Dermis blood vessel endothelial cell (primary cell): ENCODE results near the gene PITRM1. TPM values are rescaled to one million over a fixed set of nuclear protein-coding genes. Genes with fewer than 3 reads are reported as not detected.
"Not testable (repeated sequence)": the region's sequence is repeated elsewhere in the genome, so short reads cannot be mapped to it uniquely, and the experiment has no call there.

Experiments used
- DNase-seq: peaks from one replicate; pipeline ENCODE4 v3.0.0; 2010
- total RNA-seq: library from RNA; depleted of rRNA; stranded (reverse); fragments of >200 nt; gene quantifications from 2 replicates; pipeline ENCODE4 v1.2.3, GENCODE V29; 2014

The PITRM1 gene
- total RNA-seq, 1 donor from 2014 or later, result 47.1 TPM

DNA sequence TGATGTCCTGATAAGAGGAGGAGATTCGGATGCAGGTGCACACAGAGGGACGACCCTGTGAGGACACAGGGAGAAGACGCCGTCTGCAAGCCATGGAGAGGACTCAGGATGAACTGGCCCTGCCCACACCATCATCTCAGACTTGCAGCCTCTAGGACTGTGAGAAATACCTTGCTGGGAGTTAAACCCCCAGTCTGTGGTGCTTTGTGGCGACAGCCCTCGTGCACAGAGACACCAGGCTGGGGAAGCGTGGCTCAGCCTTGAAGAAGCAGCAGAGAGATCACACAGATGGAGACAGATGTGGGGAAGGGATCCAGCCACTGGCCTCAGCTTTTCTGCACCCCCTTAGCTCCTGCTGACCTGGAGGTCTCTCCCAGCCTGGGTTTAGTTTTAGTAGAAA, 26.3 kb upstream of the PITRM1 start:
- DNase-seq, result no peak

DNA sequence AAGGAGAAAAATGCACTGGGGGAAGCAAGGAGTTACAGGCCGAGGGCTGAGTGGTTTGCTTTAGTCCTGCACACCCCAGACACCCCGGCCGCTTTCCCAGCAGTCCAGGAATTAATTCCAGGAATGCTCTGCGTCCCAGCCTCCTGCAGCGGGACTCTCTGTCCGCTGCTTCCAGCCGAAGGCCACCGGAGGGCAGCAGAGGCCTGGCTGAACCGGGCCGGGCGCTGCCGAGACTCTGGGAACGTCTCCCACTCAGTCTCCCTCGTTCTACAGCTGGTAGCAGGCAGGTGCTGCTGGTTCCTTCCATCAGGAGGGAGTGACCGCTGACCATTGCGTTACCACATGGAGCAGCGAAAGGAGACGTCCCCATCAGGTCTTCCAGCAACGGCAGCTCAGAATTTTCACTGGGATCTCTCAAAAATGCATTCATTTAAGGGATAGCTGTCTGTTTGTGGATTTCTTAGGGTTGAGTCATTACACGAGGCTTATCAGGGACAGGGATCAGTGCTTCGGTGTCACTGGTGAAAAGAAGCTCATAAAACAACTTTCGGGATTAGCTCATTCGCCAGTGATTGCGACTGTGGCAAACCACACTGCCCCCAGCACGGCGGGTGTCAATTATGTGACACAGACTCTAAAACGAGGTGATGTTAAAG, 24.9 kb upstream of the PITRM1 start:
- DNase-seq, result peak; percentile 91

DNA sequence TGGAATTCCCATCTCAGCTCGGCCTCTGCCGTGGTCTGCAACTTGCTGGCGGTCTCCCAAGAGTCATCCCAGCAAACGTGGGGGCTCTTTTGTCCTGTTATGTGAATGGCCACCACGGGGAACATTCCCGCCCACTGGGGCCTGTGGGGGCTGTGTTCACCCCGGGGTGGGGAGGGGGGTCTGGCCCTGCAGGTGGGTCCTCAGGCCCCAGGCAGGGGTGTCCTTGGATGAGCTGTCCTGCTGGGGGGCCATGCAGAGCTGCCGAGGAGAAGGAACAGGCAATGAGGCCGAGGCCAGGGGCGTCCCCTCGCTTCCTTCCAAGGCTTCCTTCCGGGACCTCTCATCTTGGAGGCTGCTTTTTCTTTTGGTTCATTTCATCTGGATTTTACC, 24.4 kb upstream of the PITRM1 start:
- no peak for DNase-seq

DNA sequence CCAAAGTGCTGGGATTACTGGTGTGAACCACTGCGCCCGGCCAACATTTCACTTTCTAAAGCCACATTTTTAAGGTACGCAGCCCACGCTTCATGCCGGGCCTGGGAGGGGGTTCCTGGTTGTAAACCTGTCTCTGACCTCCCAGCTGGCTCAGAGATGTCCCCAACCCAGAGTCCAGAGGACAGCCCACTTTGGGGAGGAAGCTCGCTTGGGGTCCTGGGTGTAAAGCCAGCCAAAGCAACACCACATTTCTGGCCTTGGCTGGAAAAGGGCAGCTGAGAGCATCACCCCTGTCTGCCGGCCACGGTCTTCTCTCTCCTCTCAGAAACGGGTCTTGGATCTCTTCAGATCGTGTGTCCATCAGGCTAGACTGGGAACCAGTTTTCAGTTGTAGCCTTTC, 23.9 kb upstream of the PITRM1 start:
- DNase-seq, result no peak

DNA sequence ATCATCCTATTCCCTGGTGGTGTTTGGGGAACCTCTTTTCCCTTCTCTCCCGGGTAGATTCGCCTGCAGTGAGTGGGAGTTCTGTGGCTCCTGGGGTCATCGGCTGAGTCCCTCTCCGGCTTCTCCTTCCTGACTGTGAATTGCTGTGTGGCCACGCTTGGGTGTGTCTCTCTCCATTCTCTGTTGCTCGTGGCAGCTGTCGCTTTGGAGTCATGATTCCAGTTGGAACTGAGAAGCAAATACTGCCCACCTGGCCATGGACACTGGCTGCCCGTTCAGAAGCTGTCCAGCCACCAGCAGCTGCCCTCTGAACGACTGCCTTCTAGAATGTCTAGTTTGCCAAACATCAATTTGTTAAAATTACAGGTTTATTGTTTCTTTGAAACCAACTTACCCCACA, 23.1 kb upstream of the PITRM1 start:
- no peak for DNase-seq

DNA sequence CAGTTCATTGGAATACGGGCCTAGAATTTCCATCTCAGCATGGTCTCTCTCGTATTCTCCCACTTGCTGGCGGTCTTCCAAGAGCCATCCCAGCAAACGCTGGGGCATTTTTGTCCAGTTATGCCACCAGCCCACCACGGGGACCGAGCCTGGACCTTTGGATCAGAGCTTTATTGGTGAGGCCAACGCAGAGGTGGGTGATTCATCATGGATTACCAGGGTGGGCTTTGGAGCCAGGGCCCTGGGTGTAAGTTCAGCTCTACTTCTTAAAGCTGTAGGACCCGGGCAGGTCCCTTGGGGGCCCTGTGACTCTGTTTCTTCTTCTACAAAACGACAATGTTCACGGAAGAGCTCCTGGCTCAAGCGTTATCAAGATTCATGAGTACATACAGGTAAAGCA, 22.7 kb upstream of the PITRM1 start:
- no peak for DNase-seq

DNA sequence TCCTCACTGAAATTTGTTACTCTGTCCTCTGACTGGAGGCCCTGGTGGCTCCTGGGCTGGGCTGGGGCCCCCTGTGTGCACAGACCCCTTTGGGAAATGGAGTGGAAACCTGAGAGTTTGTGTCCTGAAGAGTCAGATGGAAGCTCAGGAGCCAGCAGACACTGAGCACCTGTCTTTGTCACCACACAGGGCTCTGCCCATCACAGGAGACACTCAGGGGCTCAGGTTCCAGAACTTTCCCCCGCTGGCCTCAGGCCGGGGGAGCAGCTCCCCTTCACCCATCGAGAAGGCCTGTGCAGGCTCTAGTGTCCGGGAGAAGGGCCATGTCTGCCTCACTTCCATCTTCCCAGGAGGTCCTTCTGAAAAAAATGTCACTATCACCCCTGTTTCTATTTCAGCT, 22.3 kb upstream of the PITRM1 start:
- DNase-seq, result no peak

DNA sequence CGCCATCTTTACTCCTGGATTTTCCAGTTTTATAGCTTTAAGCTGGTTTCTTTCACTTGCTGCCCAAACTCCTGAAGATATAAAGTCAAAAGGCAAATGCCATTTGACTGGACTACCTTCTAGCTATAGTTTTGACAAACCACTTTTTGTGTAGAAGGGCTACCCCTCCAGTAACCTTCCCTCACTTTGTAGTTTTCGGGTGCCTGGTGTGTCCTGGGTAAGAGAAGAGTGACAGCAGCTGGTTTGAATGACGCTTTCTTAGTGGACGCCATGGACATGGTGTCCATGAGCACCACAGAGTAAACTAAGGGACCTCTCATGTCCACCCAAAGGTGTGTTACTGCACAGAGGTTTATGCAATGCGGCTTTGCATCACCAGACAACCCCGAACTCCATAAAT, 21.2 kb upstream of the PITRM1 start:
- no peak for DNase-seq

DNA sequence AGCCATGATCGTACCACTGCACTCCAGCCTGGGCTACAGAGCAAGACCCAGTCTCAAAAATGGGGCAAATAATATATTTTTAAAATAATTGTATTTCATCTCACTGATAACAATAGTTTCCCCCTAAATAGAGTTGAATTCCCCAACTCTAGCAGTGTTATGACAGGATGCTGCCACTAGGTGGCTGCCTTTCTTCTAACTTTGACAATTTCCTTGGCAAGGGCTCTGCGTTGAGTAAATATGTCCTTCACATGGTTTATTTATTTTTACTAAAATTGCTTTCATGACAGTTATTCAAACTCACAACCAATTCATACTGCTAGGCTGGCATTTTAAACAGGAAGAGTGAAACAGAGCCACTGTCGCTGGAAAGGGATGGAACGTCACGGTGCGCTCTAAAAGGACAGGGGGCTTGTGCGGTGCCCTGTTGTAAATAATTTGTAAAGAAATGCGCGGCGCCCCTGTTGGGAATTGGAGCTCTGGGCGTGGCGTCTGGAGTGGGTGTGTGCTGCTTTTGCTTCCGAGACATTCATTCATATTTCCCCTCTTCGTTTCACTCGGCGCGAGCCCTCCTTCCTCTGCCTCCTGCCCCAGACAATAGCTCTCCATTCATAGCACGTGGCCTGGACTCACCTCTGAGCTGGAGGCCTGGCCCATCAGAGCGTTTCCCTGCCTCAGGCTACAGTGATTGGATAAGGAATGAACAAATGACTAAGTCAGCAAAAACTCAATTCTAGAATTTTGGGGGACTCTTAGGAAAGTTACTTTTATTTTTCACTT, 20.5 kb upstream of the PITRM1 start:
- DNase-seq, result peak; percentile 81

DNA sequence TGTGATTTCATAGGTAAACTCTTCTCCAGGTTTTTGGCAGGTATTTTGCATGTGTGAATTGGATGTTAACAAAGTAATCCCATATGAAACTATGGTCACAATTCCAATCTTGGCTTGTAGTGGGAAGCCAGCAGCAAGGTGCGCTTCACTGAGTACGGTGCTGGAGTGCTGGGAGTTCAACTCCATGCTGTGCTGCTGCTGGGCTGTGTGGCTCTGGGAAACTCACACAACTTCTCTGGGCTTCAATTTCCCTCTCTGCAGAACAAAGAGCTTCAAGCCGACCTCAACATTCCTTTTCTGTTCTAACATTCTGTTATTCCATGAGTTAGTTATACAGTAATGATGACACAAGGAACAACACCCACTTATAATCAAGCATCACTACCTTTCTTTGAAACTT, 18.2 kb upstream of the PITRM1 start:
- DNase-seq, result no peak

DNA sequence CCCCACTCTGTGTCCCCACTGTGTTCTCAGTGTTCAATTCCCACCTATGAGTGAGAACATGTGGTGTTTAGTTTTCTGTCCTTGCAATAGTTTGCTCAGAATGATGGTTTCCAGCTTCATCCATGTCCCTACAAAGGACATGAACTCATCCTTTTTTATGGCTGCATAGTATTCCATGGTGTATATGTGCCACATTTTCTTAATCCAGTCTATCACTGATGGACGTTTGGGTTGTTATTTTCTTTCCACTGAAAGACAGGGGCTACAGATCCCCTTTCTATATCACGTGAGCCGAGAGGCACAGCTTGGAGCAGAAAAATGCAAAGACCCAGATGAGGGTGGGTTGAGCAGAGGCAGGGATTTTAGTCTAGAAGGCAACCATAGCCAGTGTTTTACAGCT, 14.6 kb upstream of the PITRM1 start:
- DNase-seq, result not testable (repeated sequence)

DNA sequence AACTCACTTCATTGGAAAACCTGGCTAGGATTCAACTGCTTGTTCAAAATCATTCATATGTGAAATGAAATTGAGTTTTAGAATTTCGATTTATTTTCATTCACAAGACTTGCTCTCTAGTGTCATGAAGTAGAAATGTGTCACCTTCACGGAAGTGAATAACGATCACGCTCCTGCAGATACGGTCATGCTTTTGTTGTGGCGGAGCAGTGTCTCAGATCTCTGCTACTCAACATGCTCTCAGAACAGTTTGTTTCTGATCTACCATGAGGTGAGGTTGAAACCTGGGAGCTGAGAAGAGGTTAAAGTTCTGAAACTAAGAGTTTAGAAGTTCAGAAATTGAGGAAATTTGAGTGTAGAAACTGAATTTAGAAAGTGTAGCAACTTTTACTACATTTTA, 13.8 kb upstream of the PITRM1 start:
- DNase-seq, result no peak

DNA sequence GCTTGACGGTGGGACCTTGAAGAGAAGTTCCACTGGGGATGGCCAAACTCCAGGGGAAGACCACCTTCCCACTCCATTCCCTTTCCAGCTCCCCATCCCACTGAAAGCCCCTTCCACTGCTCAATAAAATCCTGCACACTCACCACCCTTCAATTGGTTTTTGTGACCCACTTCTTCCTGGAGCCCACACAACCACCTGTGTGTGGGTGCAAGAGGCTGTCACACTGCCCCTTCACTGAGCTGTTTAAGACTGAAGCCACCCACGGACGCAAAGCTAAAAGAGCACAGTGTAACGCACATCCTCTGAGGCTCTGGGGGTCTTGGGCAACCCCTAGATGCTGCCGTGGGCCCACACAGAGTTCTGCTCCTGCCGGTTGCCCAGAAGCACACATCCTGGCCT, 12.8 kb upstream of the PITRM1 start:
- DNase-seq, result no peak

DNA sequence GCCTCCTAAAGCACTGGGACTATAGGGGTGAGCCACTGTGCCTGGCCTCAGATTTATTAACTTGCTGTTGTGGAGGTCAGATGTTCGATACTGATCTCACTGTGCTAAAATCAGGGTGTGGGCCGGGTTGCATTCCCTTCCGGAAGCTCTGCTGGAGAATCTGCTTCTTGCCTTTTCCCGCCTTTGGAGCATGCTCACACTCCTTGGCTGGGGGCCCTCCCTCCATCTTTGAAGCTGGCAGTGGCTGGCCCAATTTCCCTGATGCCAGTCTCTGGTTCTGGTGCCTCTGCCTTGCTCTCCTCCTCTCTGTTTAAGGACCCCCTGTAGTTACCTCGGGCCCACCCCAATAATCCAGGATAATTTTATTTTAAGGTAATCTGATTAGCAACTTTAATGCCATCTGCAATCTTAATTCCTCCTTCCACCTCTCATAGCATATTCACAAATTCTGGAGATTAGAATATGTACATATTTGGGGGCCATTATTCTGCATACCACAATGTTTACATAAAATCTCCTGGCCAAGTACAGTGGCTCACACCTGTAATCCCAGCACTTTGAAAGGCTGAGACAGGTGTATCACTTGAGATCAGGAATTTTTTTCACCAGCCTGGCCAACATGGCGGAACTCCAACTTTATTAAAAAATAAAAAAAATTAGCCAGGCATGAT, 7.9 kb upstream of the PITRM1 start:
- DNase-seq, result no peak

DNA sequence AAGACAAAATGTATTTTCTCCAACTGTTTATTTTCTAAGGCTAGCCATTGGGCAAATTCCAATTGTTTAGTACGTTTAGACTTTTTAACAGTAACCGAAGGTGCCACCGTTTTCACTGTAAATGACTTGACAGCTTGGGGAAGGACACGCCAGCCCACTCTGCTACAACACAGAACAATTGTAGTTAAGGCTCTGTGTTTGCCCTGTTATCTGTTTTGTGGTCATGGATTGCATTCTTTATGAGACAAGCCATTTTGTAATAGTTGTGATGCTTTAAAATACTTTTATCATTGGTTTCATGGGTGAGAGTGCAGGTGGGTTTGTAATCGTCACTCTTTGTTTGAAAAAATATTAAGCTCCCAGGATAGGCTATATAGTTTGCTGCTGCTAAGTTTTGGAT, 6.6 kb upstream of the PITRM1 start:
- no peak for DNase-seq

DNA sequence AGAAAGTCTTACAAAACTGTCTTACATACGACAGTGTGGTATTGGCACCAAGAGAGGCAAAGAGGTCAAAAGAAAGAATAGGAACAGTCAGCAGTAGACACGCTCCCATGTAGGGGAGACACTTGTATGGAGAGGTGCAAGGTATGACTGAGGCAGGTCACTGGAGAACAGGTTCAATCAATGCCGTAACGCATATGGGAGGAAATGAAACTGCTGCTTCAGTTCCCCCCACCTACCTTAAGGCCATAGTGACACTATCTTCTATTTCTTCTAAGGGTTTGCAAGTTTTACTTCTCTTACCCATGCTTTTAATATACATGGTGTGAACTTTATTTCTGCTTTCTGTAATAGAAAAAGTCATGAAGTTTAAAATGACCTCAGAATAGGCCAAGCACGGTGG, 5.5 kb upstream of the PITRM1 start:
- DNase-seq, result no peak

DNA sequence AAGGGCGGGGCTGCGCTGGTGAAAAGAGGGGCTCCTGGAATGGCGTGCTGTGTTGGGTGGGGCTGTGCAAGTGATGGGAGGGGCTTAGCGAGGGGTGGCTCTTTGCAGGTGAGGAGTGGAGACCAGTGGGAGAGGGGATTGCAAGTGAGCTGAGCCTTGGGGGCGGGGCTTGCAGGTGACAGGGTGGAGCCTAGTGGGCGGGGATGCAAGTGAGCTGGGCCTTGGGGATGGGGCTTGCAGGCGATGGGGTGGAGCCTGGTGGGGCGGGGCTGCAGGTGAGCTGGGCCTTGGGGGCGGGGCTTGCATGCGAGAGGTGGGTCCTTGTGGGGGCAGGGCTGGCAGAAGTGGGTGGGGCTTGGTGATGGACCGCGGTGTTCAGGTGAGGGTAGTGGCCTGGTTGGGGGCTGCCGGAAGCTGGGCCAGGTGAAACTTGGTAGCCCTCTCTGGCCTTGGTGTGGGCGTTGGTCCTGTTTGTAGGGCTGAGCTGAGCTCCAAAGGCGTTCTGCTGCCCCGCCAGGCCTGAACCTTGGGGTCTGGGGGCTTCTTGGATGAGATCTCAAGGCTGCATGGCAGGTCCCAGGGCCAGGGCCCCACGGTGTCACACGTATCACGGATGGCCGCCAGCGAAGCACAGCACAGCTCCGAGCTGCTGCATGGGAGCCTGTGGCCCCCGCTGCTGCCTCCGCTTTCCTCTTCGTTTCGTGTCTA, 743 bp upstream of the PITRM1 start:
- no peak for DNase-seq

DNA sequence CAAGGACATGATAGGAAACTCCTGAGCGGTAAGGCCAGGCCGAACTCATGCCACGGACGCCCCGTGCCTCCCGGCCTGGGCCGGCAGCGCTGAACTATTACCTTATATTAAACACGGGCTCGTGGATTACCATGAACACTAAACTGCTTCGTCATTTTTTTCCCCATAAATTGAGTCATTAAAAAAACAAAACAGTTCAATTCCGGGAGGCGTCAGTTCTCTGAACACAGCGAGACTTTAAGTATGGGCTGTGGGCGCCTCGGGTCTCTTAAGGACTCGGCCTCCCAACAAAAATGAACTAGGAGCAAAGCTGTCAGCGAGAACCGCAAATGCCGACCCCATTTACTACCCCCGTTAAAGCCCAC, 519 bp downstream of the PITRM1 start:
- peak; percentile 73 for DNase-seq

DNA sequence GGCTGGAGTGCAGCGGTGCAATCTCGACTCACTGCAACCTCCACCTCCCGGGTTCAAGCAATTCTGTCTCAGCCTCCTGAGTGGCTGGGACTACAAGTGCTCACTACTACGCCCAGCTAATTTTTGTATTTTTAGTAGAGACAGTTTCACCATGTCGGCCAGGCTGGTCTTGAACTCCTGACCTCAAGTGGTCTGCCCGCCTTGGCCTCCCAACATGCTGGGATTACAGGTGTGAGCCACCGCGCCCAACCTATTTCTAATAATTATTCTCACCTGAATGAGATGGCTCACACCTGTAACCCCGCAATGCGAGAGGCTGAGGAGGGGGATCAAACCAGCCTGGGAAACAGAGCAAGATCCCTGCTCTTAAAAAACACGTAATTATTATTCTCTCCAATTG, 1.1 kb downstream of the PITRM1 start:
- DNase-seq, result not testable (repeated sequence)

DNA sequence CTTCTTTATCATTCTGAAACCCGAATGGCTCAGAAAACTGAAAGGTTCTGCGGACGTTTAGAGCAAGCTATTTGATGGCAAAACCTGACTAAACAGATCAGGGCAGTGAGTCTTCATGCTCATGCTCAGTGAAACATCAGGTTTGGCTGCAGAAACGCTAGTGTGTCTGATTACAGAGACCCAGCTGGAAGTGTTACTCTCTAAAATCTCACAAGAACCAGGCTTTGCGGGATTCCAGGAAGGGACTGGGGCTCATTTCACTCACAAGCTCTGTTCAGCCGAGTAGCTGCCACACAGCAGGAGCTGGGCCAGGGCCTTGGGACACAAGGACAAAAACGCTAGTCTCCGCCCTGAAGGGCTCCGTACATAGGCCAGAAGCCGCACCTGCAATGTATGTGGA, 2.9 kb downstream of the PITRM1 start:
- DNase-seq, result no peak

DNA sequence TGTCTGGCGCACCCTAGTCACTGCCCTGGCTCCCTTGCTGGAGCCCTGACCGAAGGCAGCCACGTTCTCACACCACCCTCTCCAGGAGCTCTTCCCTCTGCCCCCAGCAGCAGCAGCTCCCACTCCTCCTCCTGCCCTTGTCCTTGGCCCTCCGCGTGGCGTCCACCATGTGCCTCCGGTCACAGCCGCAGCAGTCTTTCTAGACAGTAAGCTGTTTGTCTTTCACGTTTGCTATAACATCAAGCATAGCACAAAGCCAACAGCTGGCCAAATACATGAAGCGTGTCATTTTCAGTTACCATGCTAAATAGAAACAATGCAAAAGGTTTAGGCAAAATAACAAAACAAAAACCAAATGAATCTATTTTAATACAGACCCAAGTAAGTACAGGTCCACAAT, 3.3 kb downstream of the PITRM1 start:
- no peak for DNase-seq

DNA sequence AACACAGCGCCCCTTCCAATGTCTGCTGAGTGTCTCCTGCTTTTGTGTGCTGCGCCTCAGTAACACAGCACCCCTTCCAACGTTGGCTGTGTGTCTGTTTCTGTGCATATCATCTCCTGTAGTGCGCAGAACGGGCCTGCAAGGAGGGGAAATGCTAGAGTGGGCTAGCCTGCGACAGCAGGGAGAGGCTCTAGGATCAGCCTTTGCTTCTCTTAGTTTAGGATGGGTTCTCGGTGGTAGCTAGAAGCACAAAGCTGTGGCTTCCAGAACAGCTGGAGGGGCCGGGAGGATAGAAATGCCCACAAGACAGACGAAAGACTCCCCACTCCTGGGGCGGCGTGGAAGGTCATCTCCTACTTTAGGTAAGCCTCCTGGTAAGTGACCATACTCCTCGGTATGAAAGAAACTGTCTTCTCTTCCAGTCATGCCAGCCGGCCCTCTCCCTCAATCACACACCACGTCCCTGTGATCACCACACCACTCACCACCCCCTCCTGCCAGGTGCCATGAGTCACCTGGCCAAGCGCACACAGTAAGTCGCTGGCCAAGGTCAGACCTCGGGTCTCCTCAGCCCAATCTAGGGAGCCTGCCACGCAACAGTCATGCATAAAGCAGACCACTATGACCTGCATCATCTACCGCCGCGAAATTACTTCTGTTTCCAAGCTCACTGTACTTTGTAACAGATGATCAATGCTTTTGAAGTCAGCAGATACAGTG, 4.8 kb downstream of the PITRM1 start:
- no peak for DNase-seq
